HUES6 (cell line): ENCODE results near the gene RANBP3L.

Source experiments
- H3K27ac ChIP-seq: 2 replicates; pipeline ENCODE4 v1.7.0; 2013; ENCODE audit warnings: low read depth, mild to moderate bottlenecking, low read length, inconsistent platforms
- H3K27me3 ChIP-seq: 2 replicates; pipeline ENCODE4 v1.6.1; 2013; ENCODE audit warnings: low read length; ENCODE audit not compliant: control insufficient read depth, insufficient read depth
- H3K36me3 ChIP-seq: 2 replicates; pipeline ENCODE4 v1.6.1; 2013; ENCODE audit warnings: low read length; ENCODE audit not compliant: control insufficient read depth, insufficient read depth
- H3K4me1 ChIP-seq: 2 replicates; pipeline ENCODE4 v1.6.1; 2013; ENCODE audit warnings: low read length; ENCODE audit not compliant: control insufficient read depth, insufficient read depth
- H3K4me3 ChIP-seq: 2 replicates; pipeline ENCODE4 v1.5.1; 2013; ENCODE audit warnings: low read depth, low read length
- H3K9ac ChIP-seq: one replicate; pipeline ENCODE4 v1.6.1; 2013; ENCODE audit warnings: mild to moderate bottlenecking, low read length
- H3K9me3 ChIP-seq: 2 replicates; pipeline ENCODE4 v1.6.1; 2013; ENCODE audit warnings: low read depth, low read length; ENCODE audit not compliant: control insufficient read depth, insufficient read depth

RANBP3L gene

GRCh38 chr5:36227046-36227445 is 74.7 kb downstream of the RANBP3L start:
- Histone ChIP-seq H3K27ac (no peak overlapping the region), H3K27me3 (no peaks in the 10 kb centered on the region), H3K9ac (no peak overlapping the region), H3K4me3 (no peak overlapping the region), H3K36me3 (peaks cover 6% of the 10 kb centered on the region; the same call in 1 of the 2 replicates), H3K4me1 (no peaks in the 10 kb centered on the region), H3K9me3 (no peaks in the 10 kb centered on the region)

- Histone ChIP-seq H3K9ac (no peak overlapping the region), H3K27ac (no peak overlapping the region), H3K27me3 (no peaks in the 10 kb centered on the region), H3K9me3 (no peaks in the 10 kb centered on the region), H3K4me1 (no peaks in the 10 kb centered on the region), H3K4me3 (no peak overlapping the region), H3K36me3 (peaks cover 10% of the 10 kb centered on the region; the same call in 1 of the 2 replicates)
Observed at GRCh38 chr5:36222620-36223019, 79.1 kb downstream of the RANBP3L start.

GRCh38 chr5:36217988-36218387 is 83.7 kb downstream of the RANBP3L start:
- Histone ChIP-seq H3K9me3 (no peaks in the 10 kb centered on the region), H3K36me3 (peaks cover 4% of the 10 kb centered on the region; the same call in 1 of the 2 replicates)

GRCh38 chr5:36217567-36217966 is 84.1 kb downstream of the RANBP3L start:
- no peaks in the 10 kb centered on the region for H3K27me3 ChIP-seq
- no peaks in the 10 kb centered on the region for H3K4me1 ChIP-seq
- no peaks in the 10 kb centered on the region for H3K9me3 ChIP-seq
- H3K36me3 ChIP-seq: peaks cover 4% of the 10 kb centered on the region; the same call in 1 of the 2 replicates
- no peak overlapping the region for H3K9ac ChIP-seq
- H3K4me3 ChIP-seq: no peak overlapping the region
- H3K27ac ChIP-seq: no peak overlapping the region

More at GRCh38 chr5:36217988-36218387, 83.7 kb downstream of the RANBP3L start:
- Histone ChIP-seq H3K27me3 (no peaks in the 10 kb centered on the region), H3K4me1 (no peaks in the 10 kb centered on the region), H3K27ac (no peak overlapping the region), H3K9ac (no peak overlapping the region), H3K4me3 (no peak overlapping the region)

GRCh38 chr5:36215910-36216309 is 85.8 kb downstream of the RANBP3L start:
- Histone ChIP-seq H3K9me3 (no peaks in the 10 kb centered on the region), H3K4me3 (no peak overlapping the region), H3K36me3 (peaks cover 4% of the 10 kb centered on the region; the same call in 1 of the 2 replicates), H3K27ac (no peak overlapping the region), H3K4me1 (no peaks in the 10 kb centered on the region), H3K9ac (no peak overlapping the region), H3K27me3 (no peaks in the 10 kb centered on the region)

- no peaks in the 10 kb centered on the region for H3K4me1 ChIP-seq
- H3K4me3 ChIP-seq: no peak overlapping the region
- no peaks in the 10 kb centered on the region for H3K27me3 ChIP-seq
- H3K9ac ChIP-seq: no peak overlapping the region
- H3K9me3 ChIP-seq: no peaks in the 10 kb centered on the region
- no peak overlapping the region for H3K27ac ChIP-seq
- no peaks in the 10 kb centered on the region for H3K36me3 ChIP-seq
Observed at GRCh38 chr5:36214436-36214835, 87.3 kb downstream of the RANBP3L start.

GRCh38 chr5:36209664-36210063 is 92.0 kb downstream of the RANBP3L start:
- H3K27ac ChIP-seq: no peak overlapping the region
- no peaks in the 10 kb centered on the region; the same call in 1 of the 2 replicates for H3K36me3 ChIP-seq
- no peaks in the 10 kb centered on the region for H3K4me1 ChIP-seq
- no peak overlapping the region for H3K4me3 ChIP-seq
- H3K9me3 ChIP-seq: no peaks in the 10 kb centered on the region
- H3K9ac ChIP-seq: no peak overlapping the region
- H3K27me3 ChIP-seq: no peaks in the 10 kb centered on the region

GRCh38 chr5:36208786-36209185 is 92.9 kb downstream of the RANBP3L start:
- Histone ChIP-seq H3K4me3 (no peak overlapping the region), H3K27ac (no peak overlapping the region), H3K27me3 (no peaks in the 10 kb centered on the region), H3K9ac (no peak overlapping the region), H3K9me3 (no peaks in the 10 kb centered on the region), H3K4me1 (no peaks in the 10 kb centered on the region), H3K36me3 (no peaks in the 10 kb centered on the region; the same call in 1 of the 2 replicates)

- Histone ChIP-seq H3K4me3 (no peak overlapping the region), H3K27me3 (no peaks in the 10 kb centered on the region), H3K9ac (no peak overlapping the region), H3K27ac (no peak overlapping the region), H3K9me3 (no peaks in the 10 kb centered on the region), H3K36me3 (no peaks in the 10 kb centered on the region; the same call in 1 of the 2 replicates), H3K4me1 (no peaks in the 10 kb centered on the region)
Observed at GRCh38 chr5:36206913-36207312, 94.8 kb downstream of the RANBP3L start.

GRCh38 chr5:36205329-36205728 is 96.4 kb downstream of the RANBP3L start:
- Histone ChIP-seq H3K4me1 (no peaks in the 10 kb centered on the region), H3K27ac (no peak overlapping the region), H3K4me3 (no peak overlapping the region), H3K9me3 (no peaks in the 10 kb centered on the region), H3K36me3 (no peaks in the 10 kb centered on the region; the same call in 1 of the 2 replicates), H3K27me3 (no peaks in the 10 kb centered on the region), H3K9ac (no peak overlapping the region)

- H3K9ac ChIP-seq: no peak overlapping the region
- no peaks in the 10 kb centered on the region for H3K4me1 ChIP-seq
- H3K36me3 ChIP-seq: no peaks in the 10 kb centered on the region; the same call in 1 of the 2 replicates
- no peak overlapping the region for H3K27ac ChIP-seq
- no peak overlapping the region for H3K4me3 ChIP-seq
- H3K27me3 ChIP-seq: no peaks in the 10 kb centered on the region
- no peaks in the 10 kb centered on the region for H3K9me3 ChIP-seq
Observed at GRCh38 chr5:36202521-36202961, 99.2 kb downstream of the RANBP3L start.
